Subcutaneous adipose tissue (tissue), 4 donors: ENCODE data around the gene BAZ2B. TPM values are rescaled to one million over a fixed set of nuclear protein-coding genes. Genes with fewer than 3 reads are reported as not detected.

Experiments used
- total RNA-seq, 4 donors: library from RNA; depleted of rRNA; stranded (reverse); fragments of >200 nt; gene quantifications; one replicate each; pipeline ENCODE4 v1.1.0, GENCODE V29; 2016
- TF ChIP-seq, protein P1 (sequence below): fragments of 450-650 bp; IDR thresholded peaks from one replicate; pipeline ENCODE4 v1.5.1; 2016; ENCODE audit warnings: low read depth, mild to moderate bottlenecking, control low read depth, antibody characterized with exemption, moderate library complexity

The BAZ2B gene
- total RNA-seq, 4 donors from 2014 or later = 106 to 128 (median 112) TPM

- TF ChIP-seq, protein P1, sequence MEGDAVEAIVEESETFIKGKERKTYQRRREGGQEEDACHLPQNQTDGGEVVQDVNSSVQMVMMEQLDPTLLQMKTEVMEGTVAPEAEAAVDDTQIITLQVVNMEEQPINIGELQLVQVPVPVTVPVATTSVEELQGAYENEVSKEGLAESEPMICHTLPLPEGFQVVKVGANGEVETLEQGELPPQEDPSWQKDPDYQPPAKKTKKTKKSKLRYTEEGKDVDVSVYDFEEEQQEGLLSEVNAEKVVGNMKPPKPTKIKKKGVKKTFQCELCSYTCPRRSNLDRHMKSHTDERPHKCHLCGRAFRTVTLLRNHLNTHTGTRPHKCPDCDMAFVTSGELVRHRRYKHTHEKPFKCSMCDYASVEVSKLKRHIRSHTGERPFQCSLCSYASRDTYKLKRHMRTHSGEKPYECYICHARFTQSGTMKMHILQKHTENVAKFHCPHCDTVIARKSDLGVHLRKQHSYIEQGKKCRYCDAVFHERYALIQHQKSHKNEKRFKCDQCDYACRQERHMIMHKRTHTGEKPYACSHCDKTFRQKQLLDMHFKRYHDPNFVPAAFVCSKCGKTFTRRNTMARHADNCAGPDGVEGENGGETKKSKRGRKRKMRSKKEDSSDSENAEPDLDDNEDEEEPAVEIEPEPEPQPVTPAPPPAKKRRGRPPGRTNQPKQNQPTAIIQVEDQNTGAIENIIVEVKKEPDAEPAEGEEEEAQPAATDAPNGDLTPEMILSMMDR = no peak
Observed at GRCh38 chr2:159287733-159288132, 328.6 kb downstream of the BAZ2B start.

GRCh38 chr2:159286709-159287441 is 329.5 kb downstream of the BAZ2B start:
- TF ChIP-seq, protein P1 = no peak

GRCh38 chr2:159285929-159286708 is 330.2 kb downstream of the BAZ2B start, which contains the start of gene WDSUB1:
WDSUB1 (minus strand) TSS chr2:159286703; CDS start chr2:159283069, 3,634 bp downstream.
- TF ChIP-seq, protein P1 = no peak

DNA sequence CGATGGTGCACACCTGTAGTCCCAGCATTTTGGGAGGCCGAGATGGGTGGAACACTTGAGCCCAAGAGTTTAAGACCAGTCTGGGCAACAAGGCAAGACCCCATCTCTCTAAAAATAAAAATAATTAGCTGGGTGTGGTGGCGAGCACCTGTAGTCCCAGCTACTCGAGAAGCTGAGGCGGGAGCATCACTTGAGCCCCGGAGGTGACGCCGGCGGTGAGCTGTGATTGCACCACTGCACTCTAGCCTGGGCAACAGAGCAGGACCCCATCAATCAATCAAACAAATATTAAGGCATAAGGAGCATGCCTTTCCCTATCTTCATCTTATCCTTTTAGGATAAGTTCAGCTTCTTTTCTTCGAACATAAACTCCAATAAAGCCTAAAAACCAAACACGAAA is 330.9 kb downstream of the BAZ2B start:
- TF ChIP-seq, protein P1 = no peak

DNA sequence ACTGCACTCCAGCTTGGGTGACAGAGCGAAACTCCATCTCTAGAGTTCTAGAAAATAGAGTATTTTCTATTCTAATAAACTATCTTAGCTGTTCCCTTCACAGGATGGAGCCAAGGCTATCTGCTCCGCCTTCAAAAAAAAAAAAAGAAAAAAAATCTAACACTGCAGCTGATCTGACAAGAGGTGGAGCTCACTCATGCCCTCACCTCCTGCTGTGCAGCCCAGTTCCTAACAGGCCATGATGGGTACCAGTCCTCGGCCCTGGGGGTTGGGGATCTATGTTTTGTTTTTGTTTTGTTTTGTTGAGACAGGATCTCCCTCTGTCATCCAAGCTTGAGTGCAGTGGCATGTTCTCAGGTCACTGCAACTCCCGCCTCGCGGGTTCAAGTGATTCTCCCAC is 332.8 kb downstream of the BAZ2B start:
- TF ChIP-seq, protein P1 = no peak

- TF ChIP-seq, protein P1 = no peak
Observed at GRCh38 chr2:159281002-159281401, 335.3 kb downstream of the BAZ2B start.

GRCh38 chr2:159279700-159280099 is 336.6 kb downstream of the BAZ2B start:
- TF ChIP-seq, protein P1 = no peak
